GM19397 (cell line): ENCODE measurements around the gene MEIS2.

Experiments used
- ATAC-seq: cut with Tn5 transposase; IDR thresholded peaks from one replicate; pipeline ENCODE4 v1.9.1; 2021; ENCODE audit warnings: mild to moderate bottlenecking, moderate library complexity; ENCODE audit not compliant: unreplicated experiment

MEIS2 gene

GRCh38 chr15:37041836-37042235, 58.5 kb downstream of the MEIS2 start:
- ATAC-seq, result no peak

GRCh38 chr15:37041042-37041441, 59.3 kb downstream of the MEIS2 start:
- ATAC-seq, result peak; percentile 52

- ATAC-seq, result no peak
Observed at GRCh38 chr15:37040072-37040742, 60.1 kb downstream of the MEIS2 start.

- no peak for ATAC-seq
Observed at GRCh38 chr15:37038716-37039106, 61.6 kb downstream of the MEIS2 start.

GRCh38 chr15:37037850-37038715, 62.3 kb downstream of the MEIS2 start:
- ATAC-seq, result no peak

- no peak for ATAC-seq
Observed at GRCh38 chr15:37037071-37037655, 63.2 kb downstream of the MEIS2 start.

- ATAC-seq, result no peak
Observed at GRCh38 chr15:37034835-37035748, 65.3 kb downstream of the MEIS2 start.

- ATAC-seq, result no peak
Observed at GRCh38 chr15:37034392-37034791, 66.0 kb downstream of the MEIS2 start.

- no peak for ATAC-seq
Observed at GRCh38 chr15:37032091-37032775, 68.1 kb downstream of the MEIS2 start.

GRCh38 chr15:37031198-37031597, 69.2 kb downstream of the MEIS2 start:
- no peak for ATAC-seq

- ATAC-seq, result no peak
Observed at GRCh38 chr15:37028625-37029296, 71.6 kb downstream of the MEIS2 start.

GRCh38 chr15:37020852-37021251, 79.5 kb downstream of the MEIS2 start:
- no peak for ATAC-seq

- ATAC-seq, result no peak
Observed at GRCh38 chr15:37019479-37020433, 80.6 kb downstream of the MEIS2 start.

- ATAC-seq, result no peak
Observed at GRCh38 chr15:37017031-37017625, 83.2 kb downstream of the MEIS2 start.

GRCh38 chr15:37016231-37016630, 84.1 kb downstream of the MEIS2 start:
- no peak for ATAC-seq

GRCh38 chr15:37015451-37015850, 84.9 kb downstream of the MEIS2 start:
- no peak for ATAC-seq

GRCh38 chr15:37015035-37015434, 85.3 kb downstream of the MEIS2 start:
- no peak for ATAC-seq

- no peak for ATAC-seq
Observed at GRCh38 chr15:37014566-37014965, 85.8 kb downstream of the MEIS2 start.
